Tibial artery (tissue), 4 donors: ENCODE measurements around the gene AP3S1.

Source experiments
- DNase-seq, 2 donors: peaks; one replicate each; pipeline ENCODE4 v3.0.0-alpha.2; 2019
- H3K27ac ChIP-seq, 2 donors: fragments of 200-600 bp; sonication (generic) in 1 of 2; 1 replicate in 1 of 2; 2 replicates in 1 of 2; pipeline ENCODE4 v1.5.1; 2018 to 2019; ENCODE audit warnings: mild to moderate bottlenecking in 1 of 2
- H3K27me3 ChIP-seq, 2 donors: fragments of 200-600 bp; sonication (generic) in 1 of 2; one replicate each; pipeline versions ENCODE4 v1.5.1 to v1.6.0; 2016 to 2019
- H3K36me3 ChIP-seq, 3 donors: fragments of 200-600 bp; sonication (generic) in 2 of 3; one replicate each; pipeline ENCODE4 v1.5.1; 2016 to 2019; ENCODE audit warnings: mild to moderate bottlenecking in 2 of 3
- H3K4me1 ChIP-seq, 4 donors: fragments of 200-600 bp; sonication (generic) in 2 of 4; 1 replicate in 3 of 4; 2 replicates in 1 of 4; pipeline ENCODE4 v1.5.1; 2016 to 2019
- H3K4me3 ChIP-seq, 2 donors: fragments of 200-600 bp; sonication (generic) in 1 of 2; 1 replicate in 1 of 2; 2 replicates in 1 of 2; pipeline ENCODE4 v1.5.1; 2018 to 2019; ENCODE audit warnings: mild to moderate bottlenecking in 2 of 2
- H3K9me3 ChIP-seq, 3 donors: fragments of 200-600 bp; sonication (generic) in 1 of 3; one replicate each; pipeline ENCODE4 v1.5.1; 2016 to 2019
- intact Hi-C: fragments of 100-400 bp; cut with DNase I; formaldehyde crosslinking; loops from one replicate; pipeline ENCODE4 v1.15.0; 2023; ENCODE audit warnings: low total_unique reads
- TF ChIP-seq, protein P1 (sequence below), 2 experiments: fragments of 200-600 bp in 1 of 2; fragments of 450-650 bp in 1 of 2; IDR thresholded peaks; one replicate each; pipeline ENCODE4 v1.5.1; 2017 to 2019; ENCODE audit warnings: antibody characterized with exemption in 2 of 2, mild to moderate bottlenecking in 1 of 2, moderate library complexity in 1 of 2

The AP3S1 gene

GRCh38 chr5:115840873-115841272, 862 bp upstream of the AP3S1 start:
- DNase-seq, result no peak
- H3K4me3 ChIP-seq, result peak overlapping the region; percentile 80 to 97
- H3K36me3 ChIP-seq, result peaks cover 16 to 17% (median 17%) of the 10 kb centered on the region in 3 donors
- H3K27ac ChIP-seq, result peak overlapping the region; percentile 93 to 98
- H3K9me3 ChIP-seq, result no peaks in the 10 kb centered on the region
- TF ChIP-seq, protein P1, sequence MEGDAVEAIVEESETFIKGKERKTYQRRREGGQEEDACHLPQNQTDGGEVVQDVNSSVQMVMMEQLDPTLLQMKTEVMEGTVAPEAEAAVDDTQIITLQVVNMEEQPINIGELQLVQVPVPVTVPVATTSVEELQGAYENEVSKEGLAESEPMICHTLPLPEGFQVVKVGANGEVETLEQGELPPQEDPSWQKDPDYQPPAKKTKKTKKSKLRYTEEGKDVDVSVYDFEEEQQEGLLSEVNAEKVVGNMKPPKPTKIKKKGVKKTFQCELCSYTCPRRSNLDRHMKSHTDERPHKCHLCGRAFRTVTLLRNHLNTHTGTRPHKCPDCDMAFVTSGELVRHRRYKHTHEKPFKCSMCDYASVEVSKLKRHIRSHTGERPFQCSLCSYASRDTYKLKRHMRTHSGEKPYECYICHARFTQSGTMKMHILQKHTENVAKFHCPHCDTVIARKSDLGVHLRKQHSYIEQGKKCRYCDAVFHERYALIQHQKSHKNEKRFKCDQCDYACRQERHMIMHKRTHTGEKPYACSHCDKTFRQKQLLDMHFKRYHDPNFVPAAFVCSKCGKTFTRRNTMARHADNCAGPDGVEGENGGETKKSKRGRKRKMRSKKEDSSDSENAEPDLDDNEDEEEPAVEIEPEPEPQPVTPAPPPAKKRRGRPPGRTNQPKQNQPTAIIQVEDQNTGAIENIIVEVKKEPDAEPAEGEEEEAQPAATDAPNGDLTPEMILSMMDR (IDR thresholded peaks at IDR 0.05), result no peak
- no peaks in the 10 kb centered on the region for H3K27me3 ChIP-seq
- intact Hi-C loops, result loop anchor here (5.0 kb wide), 1 partner anchor 214 kb away; the partner anchor contains the start of gene TMED7
- H3K4me1 ChIP-seq, result peaks cover 0 to 51% (median 32%) of the 10 kb centered on the region in 4 donors

- H3K4me1 ChIP-seq, result peaks cover 0 to 62% (median 33%) of the 10 kb centered on the region in 4 donors
- H3K4me3 ChIP-seq, result peak overlapping the region; percentile 80 to 97
- H3K36me3 ChIP-seq, result peaks cover 3% of the 10 kb centered on the region in 3 donors
- H3K9me3 ChIP-seq, result no peaks in the 10 kb centered on the region
- intact Hi-C loops, result loop anchor here (5.0 kb wide), 1 partner anchor 215 kb away; the partner anchor contains the start of gene TMED7
- TF ChIP-seq, protein P1 (IDR thresholded peaks at IDR 0.05), result peak in 1 of 2 experiments; percentile 21
- H3K27me3 ChIP-seq, result no peaks in the 10 kb centered on the region
- peak in 1 of 2 donors; percentile 35 for DNase-seq
- peak overlapping the region; percentile 93 to 98 for H3K27ac ChIP-seq
Observed at GRCh38 chr5:115842089-115842935, 577 bp downstream of the AP3S1 start.

DNA sequence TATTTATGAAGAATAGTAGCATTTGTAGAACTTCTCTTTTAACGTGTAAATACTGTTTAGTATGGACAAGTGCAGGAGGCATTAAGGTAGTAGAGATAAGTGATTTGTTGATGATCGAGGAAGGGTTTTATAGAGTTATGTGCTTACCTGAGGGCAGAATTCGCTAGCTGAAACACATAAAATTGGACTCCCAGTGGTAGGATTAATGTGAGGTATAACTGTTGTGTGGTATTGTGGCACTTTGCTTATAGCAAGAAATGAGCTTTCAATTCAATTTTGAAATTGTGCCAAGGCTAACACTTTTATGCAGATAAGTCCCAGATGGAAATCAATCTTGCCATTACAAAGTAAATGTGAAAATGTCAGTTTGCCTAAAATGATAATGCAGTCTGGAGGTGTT, 1.2 kb downstream of the AP3S1 start:
- intact Hi-C loops, result loop anchor here (5.0 kb wide), 1 partner anchor 216 kb away; the partner anchor contains the start of gene TMED7
- peak overlapping the region; percentile 93 to 98 for H3K27ac ChIP-seq
- peak overlapping the region; percentile 80 to 97 for H3K4me3 ChIP-seq
- no peaks in the 10 kb centered on the region for H3K27me3 ChIP-seq
- H3K36me3 ChIP-seq, result no peaks in the 10 kb centered on the region
- peaks cover 0 to 66% (median 35%) of the 10 kb centered on the region in 4 donors for H3K4me1 ChIP-seq
- no peak for DNase-seq
- no peaks in the 10 kb centered on the region for H3K9me3 ChIP-seq
- TF ChIP-seq, protein P1 (IDR thresholded peaks at IDR 0.05), result no peak

DNA sequence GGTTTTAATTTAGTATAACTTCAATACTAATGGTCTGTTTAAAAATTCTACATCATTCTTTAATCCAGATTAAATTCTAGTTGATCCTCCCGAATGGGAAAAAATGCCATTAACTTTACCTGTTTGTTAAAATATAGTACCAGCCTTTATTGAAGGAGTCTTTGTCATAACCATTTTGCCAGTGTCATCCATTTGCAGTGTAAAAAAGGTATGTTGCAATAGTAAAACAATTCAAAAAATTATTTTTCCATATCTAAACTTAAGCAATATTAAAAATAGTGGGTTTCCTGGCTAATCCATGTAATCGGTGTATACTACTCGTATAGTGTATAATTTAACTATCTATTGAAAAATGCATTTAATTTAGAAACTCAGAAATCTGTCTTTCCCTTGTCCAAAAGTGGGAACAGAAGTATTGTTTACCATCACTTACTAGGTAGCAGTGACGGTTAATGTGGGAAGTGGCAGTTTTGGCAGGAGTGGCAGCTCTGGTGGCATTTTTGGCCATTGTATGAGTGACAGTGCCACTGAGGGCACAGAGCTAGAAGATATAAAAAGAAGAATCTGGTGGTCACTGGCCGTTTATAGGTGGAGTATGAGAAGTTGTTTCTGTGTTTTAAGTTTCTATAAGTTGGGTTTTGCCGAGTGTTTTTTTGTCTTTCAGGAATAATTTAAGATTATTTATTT, 1.9 kb downstream of the AP3S1 start:
- intact Hi-C loops, result loop anchor here (5.0 kb wide), 1 partner anchor 216 kb away; the partner anchor contains the start of gene TMED7
- H3K27ac ChIP-seq, result peak overlapping the region; percentile 93 to 98

GRCh38 chr5:115844321-115844817, 2.6 kb downstream of the AP3S1 start:
- no peaks in the 10 kb centered on the region for H3K27me3 ChIP-seq
- intact Hi-C loops, result loop anchor here (5.0 kb wide), 1 partner anchor 217 kb away; the partner anchor contains the start of gene TMED7
- H3K36me3 ChIP-seq, result no peaks in the 10 kb centered on the region
- peak overlapping the region; percentile 80 to 97 for H3K4me3 ChIP-seq
- TF ChIP-seq, protein P1 (IDR thresholded peaks at IDR 0.05), result no peak
- H3K9me3 ChIP-seq, result no peaks in the 10 kb centered on the region
- no peak for DNase-seq
- peaks cover 0 to 58% (median 26%) of the 10 kb centered on the region in 4 donors for H3K4me1 ChIP-seq
- H3K27ac ChIP-seq, result peak overlapping the region; percentile 36 to 98

More for the DNA sequence above, 1.9 kb downstream of the AP3S1 start:
- H3K4me1 ChIP-seq, result peaks cover 0 to 62% (median 33%) of the 10 kb centered on the region in 4 donors
- no peaks in the 10 kb centered on the region for H3K27me3 ChIP-seq
- H3K36me3 ChIP-seq, result no peaks in the 10 kb centered on the region
- no peaks in the 10 kb centered on the region for H3K9me3 ChIP-seq
- H3K4me3 ChIP-seq, result peak overlapping the region; percentile 80 to 97
- TF ChIP-seq, protein P1 (IDR thresholded peaks at IDR 0.05), result no peak
- DNase-seq, result no peak
